Stimulated activated CD4-positive, alpha-beta T cell treated with anti-CD3 and anti-CD28 coated beads, TNF-alpha, amount 100 ng/mL, for 48 hours (primary cell): ENCODE results near the gene LRRC4C.

Experiments
- DNase-seq, 3 donors: peaks; one replicate each; pipeline ENCODE4 v3.0.0-alpha.2; 2020; ENCODE audit warnings: low read depth in 3 of 3

The LRRC4C gene

GRCh38 chr11:41414771-41415440 is 44.5 kb downstream of the LRRC4C start:
- no peak for DNase-seq

GRCh38 chr11:41413843-41414242 is 45.6 kb downstream of the LRRC4C start:
- DNase-seq, result no peak

- no peak for DNase-seq
Measured at GRCh38 chr11:41405812-41406211, 53.6 kb downstream of the LRRC4C start.

- DNase-seq, result no peak
Measured at GRCh38 chr11:41404109-41404508, 55.3 kb downstream of the LRRC4C start.

- no peak for DNase-seq
Measured at GRCh38 chr11:41403458-41403857, 56.0 kb downstream of the LRRC4C start.

- no peak for DNase-seq
Measured at GRCh38 chr11:41400819-41401382, 58.6 kb downstream of the LRRC4C start.

GRCh38 chr11:41400124-41400523 is 59.3 kb downstream of the LRRC4C start:
- DNase-seq, result no peak

GRCh38 chr11:41399323-41399722 is 60.1 kb downstream of the LRRC4C start:
- DNase-seq, result no peak

- DNase-seq, result no peak
Measured at GRCh38 chr11:41398175-41398574, 61.3 kb downstream of the LRRC4C start.

- DNase-seq, result no peak
Measured at GRCh38 chr11:41394521-41395195, 64.8 kb downstream of the LRRC4C start.

GRCh38 chr11:41392596-41392995 is 66.9 kb downstream of the LRRC4C start:
- no peak for DNase-seq

GRCh38 chr11:41389623-41390130 is 69.8 kb downstream of the LRRC4C start:
- no peak for DNase-seq

- DNase-seq, result no peak
Measured at GRCh38 chr11:41384329-41384728, 75.1 kb downstream of the LRRC4C start.

GRCh38 chr11:41383768-41384167 is 75.7 kb downstream of the LRRC4C start:
- DNase-seq, result no peak

- no peak for DNase-seq
Measured at GRCh38 chr11:41382927-41383326, 76.5 kb downstream of the LRRC4C start.

- DNase-seq, result no peak
Measured at GRCh38 chr11:41379084-41379483, 80.4 kb downstream of the LRRC4C start.

GRCh38 chr11:41377709-41378394 is 81.6 kb downstream of the LRRC4C start:
- no peak for DNase-seq

GRCh38 chr11:41351825-41352224 is 107.6 kb downstream of the LRRC4C start:
- no peak for DNase-seq

- no peak for DNase-seq
Measured at GRCh38 chr11:41346042-41346441, 113.4 kb downstream of the LRRC4C start.

- no peak for DNase-seq
Measured at GRCh38 chr11:41334007-41334933, 125.2 kb downstream of the LRRC4C start.

GRCh38 chr11:41333357-41333756 is 126.1 kb downstream of the LRRC4C start:
- DNase-seq, result no peak
